ENCODE results near the gene SUSD3.

Gene SUSD3

GRCh38 chr9:93128715-93129224 lies 70.3 kb downstream of the SUSD3 start:
- TF ChIP-seq CTCF (conservative IDR thresholded peaks at IDR 0.05; ENCODE audit: control insufficient read depth, insufficient read depth, low read depth, low read length): no peak
- no peak overlapping the region for H3K4me3 ChIP-seq (ENCODE audit: control insufficient read depth, low read depth, low read length)
- no peak for DNase-seq (ENCODE audit: low read depth)

GRCh38 chr9:93129286-93129685 lies 70.8 kb downstream of the SUSD3 start:
- DNase-seq (ENCODE audit: low read depth): no peak
- no peak for TF ChIP-seq CTCF (conservative IDR thresholded peaks at IDR 0.05; ENCODE audit: control insufficient read depth, insufficient read depth, low read depth, low read length)
- no peak overlapping the region for H3K4me3 ChIP-seq (ENCODE audit: control insufficient read depth, low read depth, low read length)

- no peak for TF ChIP-seq CTCF (conservative IDR thresholded peaks at IDR 0.05; ENCODE audit: control insufficient read depth, insufficient read depth, low read depth, low read length)
- DNase-seq (ENCODE audit: low read depth): no peak
- no peak overlapping the region for H3K4me3 ChIP-seq (ENCODE audit: control insufficient read depth, low read depth, low read length)
Observed at GRCh38 chr9:93129691-93130500, 71.4 kb downstream of the SUSD3 start.

- TF ChIP-seq CTCF (conservative IDR thresholded peaks at IDR 0.05; ENCODE audit: control insufficient read depth, insufficient read depth, low read depth, low read length): no peak
- DNase-seq (ENCODE audit: low read depth): no peak
- no peak overlapping the region for H3K4me3 ChIP-seq (ENCODE audit: control insufficient read depth, low read depth, low read length)
Observed at GRCh38 chr9:93130861-93131481, 72.5 kb downstream of the SUSD3 start.

GRCh38 chr9:93131599-93132286 lies 73.2 kb downstream of the SUSD3 start:
- no peak overlapping the region for H3K4me3 ChIP-seq (ENCODE audit: control insufficient read depth, low read depth, low read length)
- DNase-seq (ENCODE audit: low read depth): no peak
- no peak for TF ChIP-seq CTCF (conservative IDR thresholded peaks at IDR 0.05; ENCODE audit: control insufficient read depth, insufficient read depth, low read depth, low read length)

GRCh38 chr9:93132287-93132927 lies 73.9 kb downstream of the SUSD3 start:
- no peak for TF ChIP-seq CTCF (conservative IDR thresholded peaks at IDR 0.05; ENCODE audit: control insufficient read depth, insufficient read depth, low read depth, low read length)
- no peak overlapping the region for H3K4me3 ChIP-seq (ENCODE audit: control insufficient read depth, low read depth, low read length)
- peak; percentile 52 for DNase-seq (ENCODE audit: low read depth)
